A549 (cell line): ENCODE data around the gene ZNF443.
"Not testable (repeated sequence)": the region's sequence is repeated elsewhere in the genome, so short reads cannot be mapped to it uniquely, and the experiment has no call there.

Experiments used
- CTCF ChIP-seq: fragments of >200 bp; sonication (Bioruptor Twin); formaldehyde crosslinking; IDR thresholded peaks from 3 replicates; pipeline ENCODE4 v1.5.1; 2016
- HDAC2 ChIP-seq: fragments of 200-600 bp; sonication (generic); IDR thresholded peaks from 2 replicates; pipeline ENCODE4 v1.6.1; 2016
- POLR2A ChIP-seq: IDR thresholded peaks from 2 replicates; pipeline ENCODE4 v1.6.1; 2012; ENCODE audit warnings: mild to moderate bottlenecking, low read length
- RFX5 ChIP-seq: fragments of 450-650 bp; IDR thresholded peaks from 2 replicates; pipeline ENCODE4 v1.7.1; 2014; ENCODE audit warnings: antibody characterized with exemption, mild to moderate bottlenecking, moderate library complexity
- SMC3 ChIP-seq: fragments of >200 bp; sonication (Bioruptor Twin); formaldehyde crosslinking; IDR thresholded peaks from 3 replicates; pipeline ENCODE4 v1.6.1; 2018; ENCODE audit warnings: inconsistent platforms
- TFCP2L1 ChIP-seq: fragments of 250-450 bp; sonication (Bioruptor Pico); IDR thresholded peaks from 2 replicates; pipeline ENCODE4 v1.5.0; 2021; ENCODE audit warnings: mild to moderate bottlenecking
- TF ChIP-seq, protein P1 (sequence below): fragments of 150-350 bp; IDR thresholded peaks from 2 replicates; pipeline ENCODE4 v1.6.1; 2014; ENCODE audit warnings: low read depth, mild to moderate bottlenecking, low read length

GRCh38 chr19:12430726-12431299 is 10.0 kb downstream of the ZNF443 start:
- TF ChIP-seq CTCF; SMC3; POLR2A; RFX5; HDAC2; TFCP2L1 (CRISPR knock-in tag): not testable (repeated sequence)
- TF ChIP-seq, protein P1, sequence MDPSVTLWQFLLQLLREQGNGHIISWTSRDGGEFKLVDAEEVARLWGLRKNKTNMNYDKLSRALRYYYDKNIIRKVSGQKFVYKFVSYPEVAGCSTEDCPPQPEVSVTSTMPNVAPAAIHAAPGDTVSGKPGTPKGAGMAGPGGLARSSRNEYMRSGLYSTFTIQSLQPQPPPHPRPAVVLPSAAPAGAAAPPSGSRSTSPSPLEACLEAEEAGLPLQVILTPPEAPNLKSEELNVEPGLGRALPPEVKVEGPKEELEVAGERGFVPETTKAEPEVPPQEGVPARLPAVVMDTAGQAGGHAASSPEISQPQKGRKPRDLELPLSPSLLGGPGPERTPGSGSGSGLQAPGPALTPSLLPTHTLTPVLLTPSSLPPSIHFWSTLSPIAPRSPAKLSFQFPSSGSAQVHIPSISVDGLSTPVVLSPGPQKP: not testable (repeated sequence)
